Thyroid gland (tissue), 4 donors: ENCODE results near the gene BRD3OS.

Experiments used
- CTCF ChIP-seq, 6 experiments: fragments of 200-600 bp in 3 of 6; fragments of 450-650 bp in 3 of 6; sonication (generic) in 3 of 6; IDR thresholded peaks; one replicate each; pipeline ENCODE4 v1.5.1; 2016 to 2019; ENCODE audit warnings: antibody characterized with exemption in 6 of 6, mild to moderate bottlenecking in 2 of 6, inconsistent platforms in 1 of 6, moderate library complexity in 1 of 6
- POLR2A ChIP-seq, 2 donors: fragments of 450-650 bp; IDR thresholded peaks; one replicate each; pipeline ENCODE4 v1.6.1; 2017; ENCODE audit warnings: antibody characterized with exemption in 2 of 2, mild to moderate bottlenecking in 2 of 2, moderate library complexity in 1 of 2

GRCh38 chr9:134064711-134065110 is 39.4 kb downstream of the BRD3OS start:
- TF ChIP-seq POLR2A (IDR thresholded peaks at IDR 0.05) (no peak), CTCF (IDR thresholded peaks at IDR 0.05) (no peak)
